Stimulated activated CD8-positive, alpha-beta memory T cell treated with anti-CD3 and anti-CD28 coated beads, Interleukin-15, amount 100 ng/mL, for 24 hours (primary cell): ENCODE data around the gene SFMBT2.
"Not testable (repeated sequence)": the region's sequence is repeated elsewhere in the genome, so short reads cannot be mapped to it uniquely, and the experiment has no call there.

Experiments used
- DNase-seq: peaks from one replicate; pipeline ENCODE4 v3.0.0-alpha.2; 2020; ENCODE audit warnings: low read depth

SFMBT2 gene

DNA sequence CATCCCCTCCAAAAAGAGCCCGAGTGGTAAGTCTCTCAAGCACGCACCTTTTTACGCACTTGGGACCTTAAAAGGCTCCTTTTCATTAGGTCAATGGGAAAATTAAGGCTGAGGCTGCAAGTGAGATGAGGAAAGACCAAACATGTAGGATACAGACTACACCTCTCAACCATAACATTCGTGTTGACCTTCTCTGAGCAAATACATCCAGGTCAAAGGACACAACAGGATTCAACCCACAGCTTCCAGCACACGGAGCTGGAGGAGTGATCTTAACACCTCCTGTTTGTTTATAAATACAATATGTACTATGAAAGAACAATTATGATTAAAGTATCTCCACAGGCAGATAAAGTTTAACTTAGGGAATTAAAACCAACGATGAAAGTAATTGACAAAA is 9.7 kb downstream of the SFMBT2 start:
- DNase-seq: no peak

DNA sequence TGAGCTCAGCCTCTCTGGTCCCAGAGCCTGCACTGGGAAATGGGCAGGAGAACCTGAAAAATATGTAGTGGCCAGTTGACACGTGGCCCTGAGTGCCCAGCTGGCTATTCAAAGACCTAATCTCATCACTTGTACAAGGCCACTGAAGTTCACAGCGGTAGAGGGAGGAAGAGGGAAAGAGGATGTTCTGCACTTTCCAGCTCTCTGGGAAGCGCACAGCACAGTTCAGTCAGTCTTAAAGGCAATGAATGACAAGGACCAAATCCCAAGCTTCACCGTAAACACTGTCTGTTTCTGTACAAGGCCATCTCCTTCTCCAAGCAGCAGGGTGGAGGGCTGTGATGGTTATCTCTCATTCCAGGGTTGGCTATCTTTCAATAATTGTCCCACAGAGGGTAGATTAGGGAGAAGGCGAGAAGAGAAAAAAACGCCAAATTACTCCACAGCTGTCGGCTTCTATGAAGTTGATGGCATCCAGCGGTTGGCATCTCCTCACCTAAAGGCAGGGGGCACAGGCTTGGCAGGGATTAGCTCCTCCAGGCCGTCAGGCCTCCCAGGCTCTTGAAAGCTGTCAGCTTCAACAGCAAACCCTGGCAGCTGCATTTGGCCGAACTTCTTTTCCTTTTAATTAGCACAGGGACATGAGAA is 10.6 kb downstream of the SFMBT2 start:
- DNase-seq: no peak

DNA sequence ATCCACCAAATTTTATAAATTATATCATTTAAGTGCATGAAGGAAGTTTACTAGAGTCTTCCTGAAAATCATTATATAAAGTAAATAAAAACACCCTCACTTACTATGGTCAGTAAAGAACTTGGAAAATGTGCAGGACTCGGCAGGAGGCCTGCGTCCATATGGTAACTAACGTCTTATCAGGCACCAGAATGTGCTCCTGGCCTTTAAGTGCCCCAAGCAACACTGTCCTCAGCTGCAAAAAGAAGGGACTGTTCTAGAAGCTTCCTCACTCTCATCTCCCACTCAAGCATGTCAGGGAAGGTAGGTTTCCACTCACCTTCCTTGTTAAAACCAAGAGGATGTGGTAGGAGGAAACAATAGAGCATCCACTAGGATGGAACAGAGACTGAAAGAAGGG is 11.3 kb downstream of the SFMBT2 start:
- DNase-seq: no peak

DNA sequence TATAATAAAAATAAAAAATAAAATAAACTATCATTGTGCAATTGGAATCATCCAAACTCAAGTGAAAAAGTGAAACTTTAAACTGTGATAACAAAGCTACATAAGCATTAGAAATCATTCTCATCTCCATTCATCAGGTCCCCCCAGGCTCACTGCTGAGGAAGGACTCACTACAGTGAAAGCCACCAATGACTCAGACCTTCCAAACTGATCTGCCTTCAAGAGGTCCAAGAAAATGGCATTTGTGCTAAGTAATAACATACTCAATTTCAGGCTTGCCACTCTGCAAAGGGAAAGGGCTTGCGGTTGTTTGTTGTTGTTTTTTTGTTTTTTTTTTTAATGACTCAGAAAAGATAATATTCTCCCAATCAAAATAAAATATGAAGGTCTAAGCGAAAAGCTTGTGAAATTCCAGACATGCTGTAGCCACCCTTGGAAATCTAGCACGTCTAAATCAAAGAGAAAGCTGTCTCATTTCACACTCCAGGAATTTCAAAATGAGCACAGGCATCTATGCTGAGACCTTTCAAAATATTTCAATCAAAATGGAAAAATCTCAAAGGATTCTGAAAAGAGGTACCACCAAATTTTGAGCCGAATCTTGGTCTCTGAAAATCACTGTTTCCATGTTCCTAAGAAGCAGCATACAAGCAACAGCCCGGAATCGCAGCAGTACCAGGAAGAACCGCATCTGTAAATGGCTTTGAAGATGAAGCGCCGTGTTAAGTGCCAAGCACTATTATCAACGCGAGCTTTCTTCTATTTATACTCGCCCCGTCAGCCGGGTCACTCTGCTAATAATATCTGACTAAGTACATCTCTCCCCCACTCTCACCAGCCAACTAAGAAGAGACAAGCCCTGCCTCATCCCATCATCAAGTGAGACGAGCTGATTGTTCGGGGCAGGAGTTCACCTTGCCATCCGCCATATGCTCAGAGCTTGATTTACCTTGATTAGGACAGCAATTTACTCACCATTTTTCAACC is 13.5 kb downstream of the SFMBT2 start:
- DNase-seq: no peak

- not testable (repeated sequence) for DNase-seq
These were observed 18.5 kb downstream of the SFMBT2 start for GRCh38 chr10:7392301-7392700.

DNA sequence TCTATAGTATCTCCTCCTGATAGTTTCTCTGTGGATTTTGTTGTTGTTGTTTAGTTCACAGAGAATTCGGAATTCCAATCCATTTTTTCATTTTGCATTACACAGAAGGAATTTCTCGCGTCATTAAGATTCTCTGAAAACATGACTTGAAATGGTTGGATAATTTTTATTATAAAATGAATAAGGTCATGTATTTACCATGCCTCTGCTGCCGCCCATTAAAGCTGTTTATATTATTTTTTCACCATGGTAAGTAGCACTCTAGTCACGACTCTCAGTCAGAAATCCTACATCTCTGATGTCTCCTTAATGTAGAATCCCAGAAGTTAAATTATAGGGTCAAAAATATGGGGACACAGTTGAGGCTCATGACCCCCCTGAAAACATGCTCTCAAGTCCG is 19.1 kb downstream of the SFMBT2 start:
- no peak for DNase-seq

DNA sequence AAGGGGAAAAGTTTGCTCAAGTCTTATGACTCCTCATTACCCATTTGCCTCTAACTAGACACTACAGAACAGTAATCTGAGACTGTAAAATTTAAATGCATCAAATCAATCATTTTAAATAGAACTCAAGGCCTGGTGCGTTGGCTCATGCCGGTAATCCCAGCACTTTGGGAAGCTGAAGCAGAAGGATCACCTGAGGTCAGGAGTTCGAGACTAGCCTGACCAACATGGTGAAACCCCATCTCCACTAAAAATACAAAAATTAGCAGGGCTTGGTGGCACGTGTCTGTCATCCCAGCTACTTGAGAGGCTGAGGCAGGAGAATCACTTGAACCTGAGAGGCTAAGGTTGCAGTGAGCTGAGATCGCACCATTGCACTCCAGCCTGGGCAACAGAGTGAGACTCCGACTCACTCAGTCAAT is 20.1 kb downstream of the SFMBT2 start:
- DNase-seq: not testable (repeated sequence)

DNA sequence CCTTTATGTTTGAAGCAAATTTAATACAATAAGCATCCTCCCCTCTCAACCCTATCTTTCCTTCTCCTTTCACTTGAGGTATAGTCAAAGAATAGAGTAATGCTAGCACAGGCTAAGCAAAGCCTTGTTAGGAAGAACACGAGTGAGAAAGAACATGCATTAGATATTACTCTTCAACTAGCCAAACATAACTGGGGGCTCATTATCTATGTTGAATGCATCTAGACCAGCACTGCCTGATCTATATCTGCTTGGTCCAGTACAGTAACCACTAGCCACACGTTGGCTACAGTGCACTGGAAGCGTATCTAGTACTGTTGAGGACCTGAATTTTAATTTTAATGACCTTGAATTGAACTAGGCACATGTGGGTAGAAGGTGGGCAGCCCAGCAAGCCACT is 21.0 kb downstream of the SFMBT2 start:
- no peak for DNase-seq

- no peak for DNase-seq
These were observed 21.5 kb downstream of the SFMBT2 start for GRCh38 chr10:7389346-7389745.

DNA sequence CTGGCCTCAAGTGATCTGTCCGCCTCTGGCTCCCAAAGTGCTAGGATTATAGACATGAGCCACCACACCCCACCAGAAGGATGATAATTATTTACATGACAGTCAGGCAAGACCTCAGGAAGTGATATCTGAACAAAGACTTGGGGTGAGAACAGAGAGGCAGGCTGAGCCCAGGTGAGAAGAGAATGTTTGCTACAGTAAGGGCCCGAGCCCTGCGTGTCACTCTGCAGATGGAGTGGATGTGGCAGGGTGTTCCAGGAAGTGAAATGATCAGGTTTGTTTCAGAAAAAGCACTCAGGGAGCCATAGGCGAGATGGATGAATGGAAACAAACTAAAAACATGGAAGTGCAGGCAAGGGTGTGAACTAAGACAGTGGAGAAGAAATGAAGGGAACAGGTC is 22.2 kb downstream of the SFMBT2 start:
- no peak for DNase-seq

DNA sequence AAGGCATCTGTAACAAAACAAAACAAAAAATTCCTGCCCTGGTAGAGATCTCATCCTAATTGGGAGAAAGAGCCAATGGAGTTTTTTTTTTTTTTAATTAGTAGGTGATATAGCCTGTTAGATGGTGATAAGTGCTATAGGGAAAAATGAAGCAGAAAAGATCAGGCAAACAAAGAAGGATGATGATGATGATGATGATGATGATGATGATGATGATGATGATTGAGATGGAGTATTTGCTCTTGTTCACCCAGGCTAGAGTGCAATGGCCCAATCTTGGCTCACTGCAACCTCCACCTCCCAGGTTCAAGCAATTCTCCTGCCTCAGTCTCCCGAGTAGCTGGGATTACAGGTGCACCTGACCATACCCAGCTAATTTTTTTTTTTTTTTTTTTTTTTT is 22.7 kb downstream of the SFMBT2 start:
- DNase-seq: not testable (repeated sequence)

DNA sequence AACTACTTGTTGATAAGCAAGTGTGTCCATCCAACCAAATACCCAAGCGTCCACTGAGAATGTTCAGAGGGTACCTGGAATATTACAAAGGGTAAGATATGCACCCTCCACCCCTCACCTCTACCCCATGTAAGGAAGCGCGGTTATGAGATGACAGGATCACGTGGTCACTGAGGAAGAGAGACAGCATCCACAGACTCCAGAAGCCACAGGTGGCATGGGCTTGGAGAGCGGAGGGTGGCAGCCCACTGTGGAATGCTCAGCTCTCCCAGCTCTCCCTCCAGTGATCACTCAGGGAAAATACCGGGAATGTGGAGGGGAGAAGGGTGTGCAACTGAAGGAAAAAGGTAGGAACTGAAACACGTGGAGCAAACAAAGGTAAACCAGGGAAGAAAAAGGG is 25.7 kb downstream of the SFMBT2 start:
- no peak for DNase-seq

DNA sequence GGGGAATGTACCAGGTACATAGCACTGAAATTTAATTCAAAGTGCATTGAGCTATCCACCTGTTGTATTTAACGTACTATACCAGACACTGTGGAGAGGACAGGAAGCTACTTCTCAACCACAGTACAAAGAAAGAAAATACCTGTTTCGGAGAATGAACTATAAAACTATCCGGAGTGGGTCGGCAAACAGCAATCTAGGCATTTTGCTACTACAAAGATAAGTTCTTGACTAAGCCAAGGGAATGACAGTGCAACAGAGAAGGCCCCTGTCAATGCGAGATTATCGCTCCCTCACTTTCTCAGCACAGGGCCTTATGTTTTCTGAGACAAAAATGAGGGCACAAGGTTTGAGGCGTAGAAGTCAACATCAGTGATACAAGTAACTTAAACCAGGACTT is 27.4 kb downstream of the SFMBT2 start:
- no peak for DNase-seq

GRCh38 chr10:7380704-7381241 is 30.1 kb downstream of the SFMBT2 start:
- no peak for DNase-seq

DNA sequence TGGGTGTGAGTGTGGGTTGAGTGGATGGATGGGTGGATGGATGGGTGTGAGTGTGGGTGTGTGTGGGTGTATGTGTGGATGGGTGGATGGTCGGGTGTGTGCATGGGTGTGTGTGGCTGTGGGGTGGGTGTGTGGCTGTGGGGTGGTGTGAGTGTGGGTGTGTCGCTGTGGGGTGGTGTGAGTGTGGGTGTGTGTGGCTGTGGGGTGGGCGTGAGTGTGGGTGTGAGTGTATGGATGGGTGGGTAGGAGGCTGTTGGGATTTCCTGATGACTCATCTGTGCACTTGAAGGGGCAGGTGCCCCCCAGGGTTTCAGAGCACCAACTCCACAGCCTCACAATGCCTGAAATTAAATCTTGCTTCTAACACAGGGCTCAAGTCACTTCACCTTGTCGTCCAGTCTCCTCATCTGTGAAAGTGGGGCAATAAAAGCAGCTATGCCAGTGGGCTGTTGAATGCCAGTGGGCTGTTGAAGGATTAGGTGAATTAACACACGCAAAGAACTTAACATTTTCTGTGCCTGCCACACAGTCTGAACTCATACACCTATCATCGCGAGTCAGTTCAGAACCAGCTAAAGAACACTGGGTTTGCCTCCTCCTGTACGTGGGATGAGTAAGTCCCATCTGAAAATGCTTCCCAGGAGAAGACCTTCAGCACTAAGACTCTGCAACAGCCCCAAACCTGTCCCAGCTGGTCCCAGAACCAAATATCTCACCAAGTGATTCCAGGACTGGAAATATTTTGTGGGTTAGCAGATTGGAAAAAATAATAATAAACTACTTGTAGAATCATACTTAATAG is 32.0 kb downstream of the SFMBT2 start:
- no peak for DNase-seq

GRCh38 chr10:7377614-7378248 is 33.1 kb downstream of the SFMBT2 start:
- no peak for DNase-seq

DNA sequence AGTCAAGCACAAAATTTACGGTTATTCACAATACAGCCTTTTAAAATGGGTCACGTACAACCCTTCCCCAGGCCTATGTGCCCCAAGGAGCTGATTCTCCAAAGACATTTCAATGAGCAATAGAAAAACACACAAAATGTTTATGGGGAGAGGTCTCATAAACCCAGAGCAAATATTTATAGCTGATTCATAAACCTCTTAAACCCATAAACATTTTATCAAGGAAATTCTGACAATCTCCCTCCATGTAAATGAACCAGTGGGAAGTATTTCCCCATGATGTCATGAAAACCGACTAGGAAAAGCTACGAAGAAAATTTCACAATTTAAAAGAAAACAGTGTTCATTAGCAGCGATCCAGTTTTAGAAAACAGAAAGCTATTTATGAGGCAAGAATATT is 36.0 kb downstream of the SFMBT2 start:
- no peak for DNase-seq

DNA sequence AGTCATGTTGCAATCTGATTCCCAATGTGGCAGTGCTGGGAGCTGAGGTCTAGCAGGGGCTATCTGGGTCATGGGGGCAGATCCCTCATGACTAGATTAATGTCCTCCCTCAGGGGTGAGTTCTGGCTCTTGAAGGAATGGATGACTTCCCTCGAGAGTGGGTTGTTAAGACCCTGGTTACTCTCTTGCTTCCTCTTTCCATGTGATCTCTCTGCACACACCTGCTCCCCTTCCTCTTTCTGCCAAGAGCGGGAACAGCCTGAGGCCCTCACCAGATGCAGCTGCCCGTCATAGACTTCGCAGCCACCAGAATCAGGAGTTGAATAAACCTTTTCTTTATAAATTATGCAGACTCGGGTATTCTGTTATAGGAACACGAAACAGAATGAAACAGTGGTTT is 37.8 kb downstream of the SFMBT2 start:
- DNase-seq: no peak

DNA sequence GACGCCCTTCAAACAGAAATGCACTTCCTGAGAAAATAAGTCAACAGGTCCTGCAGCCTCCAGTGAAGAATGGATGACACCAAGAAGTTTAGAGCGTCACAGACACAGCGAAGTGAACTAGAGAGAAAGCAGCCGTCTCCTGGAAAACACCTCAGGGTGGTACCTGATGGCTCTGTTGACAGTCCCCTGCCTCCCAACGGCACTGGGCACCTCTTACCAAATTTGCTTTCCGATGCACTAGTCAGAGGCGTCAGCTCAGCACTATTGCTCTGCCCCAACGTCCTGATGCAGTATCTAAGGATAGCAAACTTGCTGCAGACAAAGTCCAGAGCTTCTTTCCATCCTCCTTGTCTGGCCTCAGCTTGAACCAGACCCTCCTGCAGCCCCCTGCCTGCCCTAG is 38.3 kb downstream of the SFMBT2 start:
- no peak for DNase-seq

DNA sequence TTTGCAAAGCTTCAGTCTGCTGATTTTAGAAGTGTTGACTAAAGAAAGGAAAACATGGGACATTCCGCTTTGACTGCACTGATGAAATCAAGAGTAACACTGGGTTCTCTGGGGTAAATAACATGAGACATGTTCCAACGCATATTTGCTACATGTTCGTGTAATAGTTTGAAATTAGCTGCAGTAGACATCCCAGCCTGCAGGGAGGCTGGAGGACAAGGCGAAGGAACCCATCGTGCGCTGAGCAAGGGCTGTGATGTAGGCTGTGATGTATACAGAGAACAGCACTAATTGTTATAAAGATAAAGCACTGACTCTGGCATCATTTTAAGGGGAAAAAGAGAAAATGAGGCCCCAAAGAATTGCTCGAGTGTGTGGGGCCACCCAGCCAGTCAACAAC is 40.3 kb downstream of the SFMBT2 start:
- no peak for DNase-seq

GRCh38 chr10:7365027-7365745 is 45.6 kb downstream of the SFMBT2 start:
- no peak for DNase-seq
